ENCODE data around the gene ASB15.

DNA sequence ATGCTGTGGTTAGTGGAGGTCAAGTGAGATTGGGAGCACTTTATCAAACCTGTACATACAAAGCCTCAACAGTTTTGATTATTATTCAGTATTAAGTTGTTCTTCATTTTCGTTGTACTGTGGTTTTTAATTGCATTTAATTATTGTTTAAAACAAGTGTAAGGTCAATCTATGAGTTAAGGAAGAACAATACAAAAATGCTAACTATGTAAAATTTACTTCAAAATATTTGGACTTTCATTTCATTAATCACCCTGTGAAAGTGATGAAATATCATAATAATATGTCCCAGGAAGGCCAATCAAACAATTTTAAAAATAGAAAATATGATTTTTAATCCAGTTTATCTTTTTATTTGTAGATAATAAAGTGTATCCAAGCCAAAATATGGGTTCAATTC, 30.4 kb upstream of the ASB15 start:
- no peak for TF ChIP-seq EZH2 (IDR thresholded peaks at IDR 0.05; ENCODE audit: low read length, unreplicated experiment)
- no peak for TF ChIP-seq EZH2phosphoT487 (IDR thresholded peaks at IDR 0.05; ENCODE audit: borderline replicate concordance, low read length)
- TF ChIP-seq CTCF (conservative IDR thresholded peaks at IDR 0.05; ENCODE audit: low read depth, low read length): no peak

Measured in PC-3 (cell line).